A673 (cell line): ENCODE results near the gene ADM. TPM values are rescaled to one million over a fixed set of nuclear protein-coding genes. Genes with fewer than 3 reads are reported as not detected.

Experiments used
- BruUV-seq: library from RNA; stranded (reverse); fragments of 400-500 nt; replicated peaks from 2 replicates; lab custom pipeline; 2021; lab: Mats Ljungman, UMichigan
- CTCF ChIA-PET: fragments of 300-600 bp; sonication (Branson Sonifier 250); formaldehyde crosslinking; loops from one replicate; lab custom pipeline; 2022; ENCODE audit warnings: antibody characterized with exemption; lab: Charles Lee
- POLR2A ChIA-PET: fragments of 300-600 bp; sonication (Branson Sonifier 250); formaldehyde crosslinking; loops from one replicate; lab custom pipeline; 2022; ENCODE audit warnings: antibody characterized with exemption; ENCODE audit not compliant: low non-redundant PET; lab: Charles Lee
- DNase-seq: peaks from one replicate; pipeline ENCODE4 v3.0.0-alpha.2; 2015; ENCODE audit warnings: low spot score
- H3K27ac ChIP-seq: fragments of 200-600 bp; sonication (generic); 2 replicates; pipeline ENCODE4 v1.5.1; 2016; ENCODE audit warnings: mixed run types, low read depth, mild to moderate bottlenecking, mixed read lengths, antibody characterized with exemption, low read length; ENCODE audit not compliant: poor library complexity, severe bottlenecking
- H3K27me3 ChIP-seq: fragments of 200-600 bp; sonication (generic); replicated peaks from 2 replicates; pipeline ENCODE4 v1.6.1; 2017; ENCODE audit warnings: mixed run types, low read depth, mild to moderate bottlenecking, mixed read lengths, antibody characterized with exemption, low read length; ENCODE audit not compliant: insufficient read depth, poor library complexity
- H3K36me3 ChIP-seq: fragments of 200-600 bp; sonication (generic); 2 replicates; pipeline ENCODE4 v1.6.1; 2016; ENCODE audit warnings: mixed run types, mild to moderate bottlenecking, mixed read lengths, antibody characterized with exemption, low read length; ENCODE audit not compliant: insufficient read depth, poor library complexity, severe bottlenecking
- H3K4me1 ChIP-seq: fragments of 200-600 bp; sonication (generic); 2 replicates; pipeline ENCODE4 v1.6.1; 2017; ENCODE audit warnings: mixed run types, mild to moderate bottlenecking, mixed read lengths, antibody characterized with exemption, low read length; ENCODE audit not compliant: insufficient read depth, poor library complexity, severe bottlenecking
- H3K4me3 ChIP-seq: fragments of 200-600 bp; sonication (generic); 2 replicates; pipeline ENCODE4 v1.5.1; 2016; ENCODE audit warnings: low read depth, mixed run types, mild to moderate bottlenecking, mixed read lengths, low read length; ENCODE audit not compliant: poor library complexity, severe bottlenecking
- H3K9me3 ChIP-seq: fragments of 200-600 bp; sonication (generic); 2 replicates; pipeline ENCODE4 v1.6.1; 2016; ENCODE audit warnings: mixed run types, low read depth, mild to moderate bottlenecking, mixed read lengths, antibody characterized with exemption, low read length; ENCODE audit not compliant: poor library complexity, severe bottlenecking
- EZH2 ChIP-seq: fragments of 200-600 bp; sonication (generic); IDR thresholded peaks from 2 replicates; pipeline ENCODE4 v1.6.1; 2017; ENCODE audit warnings: borderline replicate concordance, low read depth, mild to moderate bottlenecking, mixed read lengths, antibody characterized with exemption, low read length; ENCODE audit not compliant: poor library complexity, severe bottlenecking
- intact Hi-C: fragments of 100-400 bp; cut with micrococcal nuclease; formaldehyde crosslinking; loops from one replicate; pipeline ENCODE4 v1.10.0; 2022; ENCODE audit not compliant: unreplicated experiment
- total RNA-seq: library from RNA; stranded (reverse); gene quantifications from 2 replicates; pipeline ENCODE4 v1.2.3, GENCODE V29; 2021
- TF ChIP-seq, protein P1 (sequence below): fragments of 300-800, 200-600 bp; sonication (generic); conservative IDR thresholded peaks from 2 replicates; pipeline ENCODE4 v1.5.1; 2017; ENCODE audit warnings: low read depth, mild to moderate bottlenecking, antibody characterized with exemption, low read length, moderate library complexity, mixed read lengths

The ADM gene
- total RNA-seq, 1 experiment from 2014 or later = 3.8 TPM

DNA sequence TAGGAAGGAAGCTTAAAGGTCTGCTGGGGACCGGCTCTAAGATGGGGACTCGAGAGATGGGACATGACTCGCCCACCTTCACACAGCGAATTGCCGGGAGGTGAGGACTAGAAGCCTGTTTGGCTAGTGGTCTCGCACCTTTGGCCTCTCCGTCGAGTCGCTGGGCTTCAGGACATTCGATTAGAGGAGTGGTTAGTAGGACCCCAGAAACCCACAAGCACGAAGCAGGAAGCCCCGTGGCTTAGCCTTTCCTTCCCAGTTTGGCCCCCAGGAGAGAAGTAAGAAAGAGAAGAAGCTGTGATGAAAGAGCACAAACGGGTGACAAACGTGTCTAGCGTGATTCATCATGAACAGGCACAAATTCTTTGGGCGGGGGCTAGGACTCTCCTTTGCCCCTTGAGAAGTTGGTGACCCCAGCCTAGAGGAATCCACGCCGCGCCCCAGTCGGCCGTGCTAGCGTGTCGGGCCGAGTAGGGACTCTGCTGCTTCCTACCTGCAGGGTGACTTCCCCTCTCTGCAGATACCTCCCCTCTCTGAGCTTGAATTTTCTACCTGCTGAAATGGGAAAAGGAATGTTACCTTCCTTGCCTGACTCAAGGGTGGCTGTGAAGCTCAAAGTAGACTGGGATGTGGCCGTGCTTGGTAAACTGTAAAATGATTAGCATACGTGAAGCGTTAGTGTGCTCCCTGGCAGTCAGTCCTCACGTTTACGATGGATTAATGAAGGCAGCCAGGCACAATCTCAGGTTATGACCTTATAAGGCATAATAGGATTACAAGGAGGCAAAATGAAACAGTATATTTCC, 1.1 kb upstream of the ADM start:
- CTCF ChIA-PET = interaction anchor here (0.5 to 1.0 kb wide), 3 partner anchors 14 to 428 kb away, joined by 3 to 4 read pairs (median 3); no protein-coding TSS in a partner anchor
- TSS peak; percentile 26 for BruUV-seq
- Histone ChIP-seq H3K4me1 (peaks cover 14% of the 10 kb centered on the region), H3K27me3 (no peaks in the 10 kb centered on the region), H3K27ac (peak overlapping the region; percentile 63), H3K36me3 (no peaks in the 10 kb centered on the region), H3K9me3 (no peaks in the 10 kb centered on the region), H3K4me3 (peak overlapping the region; percentile 73)
- peak; percentile 49 for DNase-seq
- POLR2A ChIA-PET = no interaction called here
- intact Hi-C loops = loop anchor here (10.0 kb wide), 1 partner anchor 689 kb away; no protein-coding TSS in a partner anchor
- TF ChIP-seq EZH2 = no peak
- TF ChIP-seq, protein P1, sequence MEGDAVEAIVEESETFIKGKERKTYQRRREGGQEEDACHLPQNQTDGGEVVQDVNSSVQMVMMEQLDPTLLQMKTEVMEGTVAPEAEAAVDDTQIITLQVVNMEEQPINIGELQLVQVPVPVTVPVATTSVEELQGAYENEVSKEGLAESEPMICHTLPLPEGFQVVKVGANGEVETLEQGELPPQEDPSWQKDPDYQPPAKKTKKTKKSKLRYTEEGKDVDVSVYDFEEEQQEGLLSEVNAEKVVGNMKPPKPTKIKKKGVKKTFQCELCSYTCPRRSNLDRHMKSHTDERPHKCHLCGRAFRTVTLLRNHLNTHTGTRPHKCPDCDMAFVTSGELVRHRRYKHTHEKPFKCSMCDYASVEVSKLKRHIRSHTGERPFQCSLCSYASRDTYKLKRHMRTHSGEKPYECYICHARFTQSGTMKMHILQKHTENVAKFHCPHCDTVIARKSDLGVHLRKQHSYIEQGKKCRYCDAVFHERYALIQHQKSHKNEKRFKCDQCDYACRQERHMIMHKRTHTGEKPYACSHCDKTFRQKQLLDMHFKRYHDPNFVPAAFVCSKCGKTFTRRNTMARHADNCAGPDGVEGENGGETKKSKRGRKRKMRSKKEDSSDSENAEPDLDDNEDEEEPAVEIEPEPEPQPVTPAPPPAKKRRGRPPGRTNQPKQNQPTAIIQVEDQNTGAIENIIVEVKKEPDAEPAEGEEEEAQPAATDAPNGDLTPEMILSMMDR = no peak

DNA sequence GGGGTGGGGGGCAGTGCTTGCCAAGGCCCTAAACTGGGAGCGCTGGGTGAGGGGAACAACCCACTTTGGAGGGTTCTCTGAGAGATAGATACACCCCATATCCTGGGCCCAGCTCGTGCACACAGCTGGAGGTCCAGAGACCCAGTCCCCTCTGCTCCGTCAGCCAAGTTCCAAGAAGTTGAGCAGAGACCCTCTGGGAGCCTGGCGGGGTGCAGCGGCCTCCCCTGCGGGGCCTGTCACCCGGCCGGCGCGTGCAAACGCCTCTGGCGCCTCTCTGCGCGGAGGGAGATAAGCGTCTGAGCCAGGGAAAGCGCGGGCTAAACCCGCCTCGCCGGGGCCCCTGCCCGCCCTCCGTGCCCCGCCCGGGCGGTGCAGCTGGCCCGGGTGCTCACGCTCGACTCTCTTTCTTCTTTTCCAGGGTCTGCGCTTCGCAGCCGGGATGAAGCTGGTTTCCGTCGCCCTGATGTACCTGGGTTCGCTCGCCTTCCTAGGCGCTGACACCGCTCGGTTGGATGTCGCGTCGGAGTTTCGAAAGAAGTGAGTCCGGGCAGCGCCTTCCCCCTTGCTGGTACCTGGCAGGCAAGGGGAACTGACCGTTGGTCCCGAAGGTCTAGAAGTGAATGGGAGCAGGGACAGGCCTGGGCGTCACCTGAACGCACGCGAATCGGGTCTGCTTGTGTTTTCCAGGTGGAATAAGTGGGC, 540 bp downstream of the ADM start:
- POLR2A ChIA-PET = interaction anchor here (0.5 to 0.7 kb wide), 3 partner anchors 485 to 888 kb away, joined by 3 to 11 read pairs (median 4); no protein-coding TSS in a partner anchor
- H3K27me3 ChIP-seq = no peaks in the 10 kb centered on the region
- peaks cover 14% of the 10 kb centered on the region for H3K4me1 ChIP-seq
- BruUV-seq = no TSS peak
- intact Hi-C loops = loop anchor here (5.0 to 10.0 kb wide), 3 partner anchors 333 to 691 kb away; no protein-coding TSS in a partner anchor
- H3K9me3 ChIP-seq = no peaks in the 10 kb centered on the region
- H3K36me3 ChIP-seq = no peaks in the 10 kb centered on the region
- CTCF ChIA-PET = interaction anchor here (0.6 to 0.7 kb wide), 5 partner anchors 12 to 1016 kb away, joined by 4 to 7 read pairs (median 5); no protein-coding TSS in a partner anchor
- TF ChIP-seq EZH2 = no peak
- TF ChIP-seq, protein P1 = no peak
- peak; percentile 62 for DNase-seq
- peak overlapping the region; percentile 73 for H3K4me3 ChIP-seq
- no peak overlapping the region for H3K27ac ChIP-seq

DNA sequence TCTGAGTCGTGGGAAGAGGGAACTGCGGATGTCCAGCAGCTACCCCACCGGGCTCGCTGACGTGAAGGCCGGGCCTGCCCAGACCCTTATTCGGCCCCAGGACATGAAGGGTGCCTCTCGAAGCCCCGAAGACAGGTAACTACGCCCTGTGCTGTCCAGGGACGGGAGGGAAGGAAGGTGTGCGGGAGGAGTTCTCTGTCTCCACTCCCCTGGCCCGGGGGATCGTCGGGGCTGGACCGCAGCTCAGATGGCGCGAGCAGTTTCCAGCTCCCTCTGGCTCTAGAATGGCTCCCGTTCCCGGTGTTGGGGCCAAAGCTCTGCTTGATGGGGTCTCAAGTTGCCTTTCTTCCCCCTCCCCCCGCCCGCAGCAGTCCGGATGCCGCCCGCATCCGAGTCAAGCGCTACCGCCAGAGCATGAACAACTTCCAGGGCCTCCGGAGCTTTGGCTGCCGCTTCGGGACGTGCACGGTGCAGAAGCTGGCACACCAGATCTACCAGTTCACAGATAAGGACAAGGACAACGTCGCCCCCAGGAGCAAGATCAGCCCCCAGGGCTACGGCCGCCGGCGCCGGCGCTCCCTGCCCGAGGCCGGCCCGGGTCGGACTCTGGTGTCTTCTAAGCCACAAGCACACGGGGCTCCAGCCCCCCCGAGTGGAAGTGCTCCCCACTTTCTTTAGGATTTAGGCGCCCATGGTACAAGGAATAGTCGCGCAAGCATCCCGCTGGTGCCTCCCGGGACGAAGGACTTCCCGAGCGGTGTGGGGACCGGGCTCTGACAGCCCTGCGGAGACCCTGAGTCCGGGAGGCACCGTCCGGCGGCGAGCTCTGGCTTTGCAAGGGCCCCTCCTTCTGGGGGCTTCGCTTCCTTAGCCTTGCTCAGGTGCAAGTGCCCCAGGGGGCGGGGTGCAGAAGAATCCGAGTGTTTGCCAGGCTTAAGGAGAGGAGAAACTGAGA, 1.4 kb downstream of the ADM start:
- no peak overlapping the region for H3K27ac ChIP-seq
- H3K36me3 ChIP-seq = no peaks in the 10 kb centered on the region
- POLR2A ChIA-PET = interaction anchor here (0.5 kb wide), 1 partner anchor 489 kb away, joined by 3 read pairs; no protein-coding TSS in a partner anchor
- no peaks in the 10 kb centered on the region for H3K27me3 ChIP-seq
- peak overlapping the region; percentile 73 for H3K4me3 ChIP-seq
- TF ChIP-seq, protein P1 = no peak
- no peak for TF ChIP-seq EZH2
- H3K4me1 ChIP-seq = peaks cover 12% of the 10 kb centered on the region
- BruUV-seq = TSS peak; percentile 61
- peak; percentile 56 for DNase-seq
- CTCF ChIA-PET = interaction anchor here (0.6 kb wide), 2 partner anchors 445 to 1204 kb away, joined by 3 to 4 read pairs; partner anchors contain the start of gene CTR9
- intact Hi-C loops = loop anchor here (2.0 to 10.0 kb wide), 6 partner anchors 97 to 691 kb away; no protein-coding TSS in a partner anchor
- H3K9me3 ChIP-seq = no peaks in the 10 kb centered on the region
